GM18951 (cell line): ENCODE data around the gene SYT1.

ENCODE experiments used
- POLR2A ChIP-seq: IDR thresholded peaks from 4 replicates; pipeline ENCODE4 v1.6.1; 2011; ENCODE audit warnings: mild to moderate bottlenecking; ENCODE audit not compliant: insufficient read length, insufficient read depth; ENCODE audit errors: extremely low read depth
- in situ Hi-C: fragments of 300-500 bp; cut with MboI; formaldehyde crosslinking; loops from one replicate; pipeline ENCODE4 v1.12.0; 2022; ENCODE audit warnings: low sequenced_read_pairs, mixed read lengths, inconsistent platforms; ENCODE audit not compliant: unreplicated experiment

The SYT1 gene

DNA sequence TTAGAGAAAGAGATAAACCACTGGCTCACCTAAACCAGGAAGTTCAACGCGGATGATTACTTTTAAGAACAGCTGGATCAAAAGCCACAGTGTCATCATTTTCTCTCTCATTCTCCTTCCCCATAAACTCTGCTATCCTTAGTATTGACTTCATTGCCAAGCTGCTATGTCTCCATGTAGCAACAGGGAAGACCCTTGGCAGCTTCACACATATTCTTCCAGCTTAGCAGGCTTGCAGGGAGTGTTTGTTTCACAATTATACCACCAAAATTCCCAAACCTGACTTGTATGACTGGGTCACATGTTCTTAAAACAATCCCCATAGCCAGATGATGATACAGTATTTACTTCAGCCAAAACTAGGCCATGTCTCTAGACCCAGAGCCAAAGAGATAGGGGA, 590.7 kb downstream of the SYT1 start:
- in situ Hi-C loops = no loop called here
- no peak for TF ChIP-seq POLR2A

GRCh38 chr12:79482323-79482722, 617.7 kb downstream of the SYT1 start:
- TF ChIP-seq POLR2A = no peak
- in situ Hi-C loops = no loop called here

- TF ChIP-seq POLR2A = no peak
- in situ Hi-C loops = no loop called here
Observed at GRCh38 chr12:79482921-79483320, 618.3 kb downstream of the SYT1 start.

DNA sequence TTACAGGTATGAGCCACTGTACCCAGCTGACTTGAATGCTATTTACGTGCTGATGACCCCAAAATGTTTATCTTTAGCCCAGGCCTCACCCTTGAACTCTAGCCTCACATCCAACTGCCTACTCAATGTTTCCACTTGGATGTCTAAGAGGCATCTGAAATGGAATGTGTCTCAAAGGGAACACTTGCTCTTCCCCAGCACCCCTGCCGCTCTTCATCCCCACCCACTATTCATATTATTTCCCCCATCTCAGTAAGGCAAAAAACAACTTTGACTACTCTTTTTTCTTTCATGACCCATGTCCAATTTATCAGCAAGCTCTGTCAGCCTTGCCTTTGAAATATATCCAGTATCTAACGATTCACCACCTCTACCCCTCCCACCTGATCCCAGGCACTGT, 621.6 kb downstream of the SYT1 start:
- no peak for TF ChIP-seq POLR2A
- in situ Hi-C loops = no loop called here

DNA sequence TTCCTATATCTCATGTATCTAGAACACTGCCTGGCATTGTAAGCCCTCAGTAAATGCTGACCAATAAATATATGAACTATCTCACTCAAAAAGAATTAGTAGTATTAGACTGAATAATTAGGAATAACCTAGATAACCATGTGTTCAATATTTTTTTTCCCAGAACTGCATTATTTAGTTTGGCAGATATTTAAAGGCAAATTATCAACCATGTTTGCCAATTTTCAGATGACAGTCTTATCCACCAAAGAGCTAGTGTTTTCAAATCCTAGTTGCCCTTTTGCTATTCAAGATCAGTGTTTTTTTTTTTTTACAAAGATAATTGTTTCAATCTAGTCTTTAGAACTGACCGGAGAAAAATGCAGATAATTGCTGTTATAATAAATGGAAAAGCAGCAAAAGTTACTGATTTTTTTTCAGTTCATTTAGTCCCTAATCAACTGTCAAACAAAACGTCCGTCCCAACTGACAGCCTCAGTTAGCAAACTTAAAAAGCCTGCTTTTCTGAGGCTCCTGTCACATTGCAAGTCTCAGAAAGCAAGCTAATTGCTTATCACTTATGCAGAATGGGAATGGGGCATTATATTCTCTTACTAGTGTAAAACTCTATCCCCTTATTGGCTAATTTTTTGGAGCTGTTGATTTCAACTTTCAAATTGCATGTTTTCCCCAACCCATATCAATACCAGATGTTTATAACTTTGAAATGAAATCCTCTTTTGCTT, 623.0 kb downstream of the SYT1 start:
- in situ Hi-C loops = no loop called here
- TF ChIP-seq POLR2A = no peak
